T-helper 2 cell treated with Interferon-gamma antibody and Interleukin-4, amounts not matched to agents 5 μg/mL and 100 μg/mL, for 36 hours (primary cell): ENCODE results near the gene SEMA5A.

ENCODE experiments used
- DNase-seq: peaks from one replicate; pipeline ENCODE4 v3.0.0; 2021; ENCODE audit warnings: low spot score
- H3K27ac Mint-ChIP-seq: one replicate; pipeline ENCODE4 v1.8.0; 2021; ENCODE audit warnings: mild to moderate bottlenecking, mixed read lengths
- H3K27me3 Mint-ChIP-seq: one replicate; pipeline ENCODE4 v1.8.0; 2021; ENCODE audit warnings: low read depth, mixed read lengths
- H3K36me3 Mint-ChIP-seq: one replicate; pipeline ENCODE4 v1.8.0; 2021; ENCODE audit warnings: low read depth, mixed read lengths
- H3K4me1 Mint-ChIP-seq: one replicate; pipeline ENCODE4 v1.8.0; 2021; ENCODE audit warnings: low read depth, mixed read lengths
- H3K4me3 Mint-ChIP-seq: one replicate; pipeline ENCODE4 v1.8.0; 2022; ENCODE audit warnings: mild to moderate bottlenecking, moderate library complexity, mixed read lengths
- H3K9me3 Mint-ChIP-seq: one replicate; pipeline ENCODE4 v1.8.0; 2021; ENCODE audit warnings: mixed read lengths

SEMA5A gene

DNA sequence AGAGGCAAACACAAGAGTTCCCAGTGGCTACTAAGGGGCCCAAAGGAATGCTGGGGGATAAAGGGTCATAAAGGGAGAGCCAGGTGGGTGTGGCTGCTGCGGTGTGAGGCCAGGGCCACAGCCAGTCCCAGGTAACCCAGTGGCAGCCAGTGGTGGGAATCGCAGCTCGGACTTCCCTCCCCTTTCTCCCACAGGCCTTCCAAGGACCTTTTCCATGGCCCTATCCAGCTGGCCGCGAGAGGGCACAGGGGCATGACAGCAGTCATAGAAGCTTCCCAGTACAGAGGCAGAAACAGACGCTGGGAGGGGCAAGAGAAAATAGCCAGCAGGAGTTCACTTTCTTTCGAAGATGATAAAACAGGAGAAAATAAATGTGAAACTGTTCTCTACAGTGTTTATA lies 257.6 kb downstream of the SEMA5A start:
- Mint-ChIP-seq H3K4me3 (no peak overlapping the region), H3K9me3 (peaks cover 7% of the 10 kb centered on the region), H3K27me3 (no peaks in the 10 kb centered on the region), H3K36me3 (no peaks in the 10 kb centered on the region), H3K4me1 (no peaks in the 10 kb centered on the region), H3K27ac (no peak overlapping the region)
- no peak for DNase-seq

GRCh38 chr5:9284781-9285307 lies 261.0 kb downstream of the SEMA5A start:
- no peak overlapping the region for H3K4me3 Mint-ChIP-seq
- no peaks in the 10 kb centered on the region for H3K4me1 Mint-ChIP-seq
- H3K9me3 Mint-ChIP-seq, result peaks cover 4% of the 10 kb centered on the region
- no peaks in the 10 kb centered on the region for H3K36me3 Mint-ChIP-seq
- no peak overlapping the region for H3K27ac Mint-ChIP-seq
- DNase-seq, result no peak
- no peaks in the 10 kb centered on the region for H3K27me3 Mint-ChIP-seq

- Mint-ChIP-seq H3K4me3 (no peak overlapping the region), H3K36me3 (no peaks in the 10 kb centered on the region), H3K9me3 (peaks cover 4% of the 10 kb centered on the region), H3K27me3 (no peaks in the 10 kb centered on the region), H3K27ac (no peak overlapping the region), H3K4me1 (no peaks in the 10 kb centered on the region)
- DNase-seq, result no peak
Measured at GRCh38 chr5:9284272-9284671, 261.6 kb downstream of the SEMA5A start.

DNA sequence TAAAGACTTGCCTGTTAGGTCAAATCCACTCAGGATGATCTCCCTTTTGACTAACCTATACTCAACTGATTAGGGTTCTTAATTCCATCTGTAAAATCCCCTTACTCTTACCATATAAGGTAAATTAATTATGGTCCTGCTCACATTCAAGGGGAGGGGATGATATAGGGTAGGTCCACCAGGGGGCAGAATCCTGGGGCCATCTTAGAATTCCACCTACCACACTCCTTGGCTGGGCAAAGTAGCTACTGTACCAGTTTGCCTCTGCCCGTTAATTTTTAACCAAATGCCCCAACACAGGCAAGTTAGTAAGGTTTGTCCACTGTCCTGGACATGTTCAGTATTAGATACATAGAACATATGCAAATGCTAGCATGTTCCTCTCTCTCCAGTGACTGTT lies 262.4 kb downstream of the SEMA5A start:
- H3K4me3 Mint-ChIP-seq, result no peak overlapping the region
- no peaks in the 10 kb centered on the region for H3K27me3 Mint-ChIP-seq
- no peak for DNase-seq
- H3K9me3 Mint-ChIP-seq, result peaks cover 4% of the 10 kb centered on the region
- H3K27ac Mint-ChIP-seq, result no peak overlapping the region
- no peaks in the 10 kb centered on the region for H3K36me3 Mint-ChIP-seq
- H3K4me1 Mint-ChIP-seq, result no peaks in the 10 kb centered on the region

DNA sequence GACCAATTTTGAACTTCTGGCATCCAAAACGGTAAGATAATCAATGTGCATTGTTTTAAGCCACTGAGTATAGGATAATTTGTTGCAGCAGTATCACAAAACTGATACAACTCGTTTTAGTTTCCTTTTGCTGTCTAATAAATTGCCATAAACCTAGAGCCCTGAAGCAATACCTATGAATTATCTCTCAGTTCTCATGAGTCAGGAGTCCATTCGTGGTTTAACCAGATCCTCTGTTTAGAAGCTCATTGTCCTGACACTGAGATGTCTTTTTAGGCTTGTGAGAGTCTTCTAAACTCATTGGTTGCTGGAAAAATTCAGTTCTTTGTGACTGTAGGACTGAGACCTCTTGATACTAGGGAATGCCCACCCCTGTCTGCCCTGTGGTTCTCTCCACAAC lies 262.9 kb downstream of the SEMA5A start:
- H3K27me3 Mint-ChIP-seq, result no peaks in the 10 kb centered on the region

GRCh38 chr5:9282211-9282610 lies 263.7 kb downstream of the SEMA5A start:
- Mint-ChIP-seq H3K9me3 (peaks cover 7% of the 10 kb centered on the region), H3K4me1 (no peaks in the 10 kb centered on the region), H3K36me3 (no peaks in the 10 kb centered on the region), H3K27me3 (no peaks in the 10 kb centered on the region), H3K27ac (no peak overlapping the region), H3K4me3 (no peak overlapping the region)
- DNase-seq, result no peak

More for the DNA sequence above, 262.9 kb downstream of the SEMA5A start:
- no peak overlapping the region for H3K27ac Mint-ChIP-seq
- no peak overlapping the region for H3K4me3 Mint-ChIP-seq
- no peak for DNase-seq
- no peaks in the 10 kb centered on the region for H3K36me3 Mint-ChIP-seq
- H3K9me3 Mint-ChIP-seq, result peaks cover 6% of the 10 kb centered on the region
- no peaks in the 10 kb centered on the region for H3K4me1 Mint-ChIP-seq

- H3K36me3 Mint-ChIP-seq, result no peaks in the 10 kb centered on the region
- no peaks in the 10 kb centered on the region for H3K27me3 Mint-ChIP-seq
- no peak overlapping the region for H3K27ac Mint-ChIP-seq
- H3K4me3 Mint-ChIP-seq, result no peak overlapping the region
- no peaks in the 10 kb centered on the region for H3K4me1 Mint-ChIP-seq
- no peak for DNase-seq
- H3K9me3 Mint-ChIP-seq, result peaks cover 7% of the 10 kb centered on the region
Measured at GRCh38 chr5:9279774-9280173, 266.1 kb downstream of the SEMA5A start.

GRCh38 chr5:9278921-9279603 lies 266.8 kb downstream of the SEMA5A start:
- no peaks in the 10 kb centered on the region for H3K4me1 Mint-ChIP-seq
- H3K27ac Mint-ChIP-seq, result no peak overlapping the region
- H3K9me3 Mint-ChIP-seq, result peaks cover 12% of the 10 kb centered on the region
- no peak for DNase-seq
- H3K27me3 Mint-ChIP-seq, result no peaks in the 10 kb centered on the region
- H3K36me3 Mint-ChIP-seq, result no peaks in the 10 kb centered on the region
- no peak overlapping the region for H3K4me3 Mint-ChIP-seq

- no peak overlapping the region for H3K27ac Mint-ChIP-seq
- no peaks in the 10 kb centered on the region for H3K27me3 Mint-ChIP-seq
- no peaks in the 10 kb centered on the region for H3K4me1 Mint-ChIP-seq
- no peak for DNase-seq
- H3K4me3 Mint-ChIP-seq, result no peak overlapping the region
- peaks cover 23% of the 10 kb centered on the region for H3K9me3 Mint-ChIP-seq
- H3K36me3 Mint-ChIP-seq, result no peaks in the 10 kb centered on the region
Measured at GRCh38 chr5:9269014-9269413, 276.9 kb downstream of the SEMA5A start.

DNA sequence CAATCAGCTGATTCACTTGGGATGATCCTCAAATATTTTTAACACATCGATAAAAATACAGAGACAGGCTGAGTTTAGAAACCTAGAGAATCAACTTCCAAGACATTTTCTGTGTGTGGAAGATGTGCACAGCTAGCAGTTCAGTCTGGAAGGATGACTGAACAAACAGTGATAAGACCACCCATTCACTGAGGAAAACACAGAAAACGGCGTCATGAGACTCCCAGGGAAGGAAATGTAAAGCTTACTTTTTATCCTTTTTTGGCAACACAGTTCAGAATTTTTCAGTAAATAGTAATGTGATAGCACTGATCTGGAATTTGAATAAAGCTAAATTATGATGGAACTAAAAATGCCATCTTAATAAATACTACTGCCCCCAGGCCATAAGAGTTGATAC lies 277.6 kb downstream of the SEMA5A start:
- H3K4me3 Mint-ChIP-seq, result no peak overlapping the region
- no peaks in the 10 kb centered on the region for H3K4me1 Mint-ChIP-seq
- H3K36me3 Mint-ChIP-seq, result no peaks in the 10 kb centered on the region
- H3K9me3 Mint-ChIP-seq, result peaks cover 26% of the 10 kb centered on the region
- H3K27ac Mint-ChIP-seq, result no peak overlapping the region
- no peaks in the 10 kb centered on the region for H3K27me3 Mint-ChIP-seq
- no peak for DNase-seq

DNA sequence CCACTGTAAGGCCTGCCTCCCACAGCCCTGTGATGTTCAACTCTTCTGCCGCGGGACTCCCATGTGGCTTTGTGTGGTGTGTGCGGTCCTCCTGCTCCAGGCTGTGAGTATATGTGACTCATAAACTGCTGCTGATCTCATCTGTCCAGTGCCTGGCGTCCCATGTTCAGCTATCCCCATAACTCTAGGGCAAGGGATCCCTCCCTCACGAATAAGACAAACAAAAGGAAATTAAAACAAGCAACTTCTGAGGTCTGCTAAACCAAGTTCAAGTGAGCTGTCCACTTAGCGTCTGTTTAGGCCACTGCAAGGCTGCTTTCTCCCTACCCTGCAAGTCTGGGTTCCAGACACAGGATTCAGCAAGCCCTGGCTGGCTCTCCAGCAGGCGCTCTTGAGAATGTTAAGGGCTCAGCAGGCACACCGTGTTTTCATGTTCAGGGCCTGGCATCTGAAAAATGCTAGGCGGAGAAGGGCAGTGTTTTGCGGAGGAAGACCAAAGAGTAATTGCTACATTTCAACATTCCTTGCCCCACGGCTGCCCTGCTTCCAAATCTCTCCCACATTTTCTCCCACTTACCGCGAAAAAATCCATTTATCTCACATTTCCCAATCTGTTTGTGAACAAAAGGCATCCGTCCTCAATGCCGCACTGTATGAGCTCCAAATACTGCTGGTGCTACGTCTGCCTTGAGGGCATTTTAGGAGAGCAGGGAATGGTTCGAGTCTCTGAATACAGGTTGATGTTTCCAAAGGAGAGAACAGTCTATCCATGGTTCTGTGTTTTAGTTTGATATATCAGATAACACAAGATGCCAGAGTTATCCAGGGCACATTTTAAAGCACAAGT lies 280.2 kb downstream of the SEMA5A start:
- Mint-ChIP-seq H3K4me1 (no peaks in the 10 kb centered on the region), H3K27me3 (no peaks in the 10 kb centered on the region), H3K9me3 (peaks cover 19% of the 10 kb centered on the region), H3K4me3 (no peak overlapping the region), H3K36me3 (no peaks in the 10 kb centered on the region), H3K27ac (no peak overlapping the region)
- DNase-seq, result no peak

- no peaks in the 10 kb centered on the region for H3K36me3 Mint-ChIP-seq
- H3K27ac Mint-ChIP-seq, result no peak overlapping the region
- no peaks in the 10 kb centered on the region for H3K4me1 Mint-ChIP-seq
- no peak for DNase-seq
- no peak overlapping the region for H3K4me3 Mint-ChIP-seq
- peaks cover 14% of the 10 kb centered on the region for H3K9me3 Mint-ChIP-seq
- no peaks in the 10 kb centered on the region for H3K27me3 Mint-ChIP-seq
Measured at GRCh38 chr5:9264301-9264700, 281.6 kb downstream of the SEMA5A start.

GRCh38 chr5:9263656-9264055 lies 282.2 kb downstream of the SEMA5A start:
- Mint-ChIP-seq H3K4me3 (no peak overlapping the region), H3K36me3 (no peaks in the 10 kb centered on the region), H3K4me1 (no peaks in the 10 kb centered on the region), H3K27ac (no peak overlapping the region), H3K9me3 (peaks cover 14% of the 10 kb centered on the region), H3K27me3 (no peaks in the 10 kb centered on the region)
- no peak for DNase-seq

GRCh38 chr5:9251379-9251980 lies 294.4 kb downstream of the SEMA5A start:
- H3K27ac Mint-ChIP-seq, result no peak overlapping the region
- no peak overlapping the region for H3K4me3 Mint-ChIP-seq
- no peaks in the 10 kb centered on the region for H3K27me3 Mint-ChIP-seq
- no peaks in the 10 kb centered on the region for H3K4me1 Mint-ChIP-seq
- no peaks in the 10 kb centered on the region for H3K36me3 Mint-ChIP-seq
- DNase-seq, result no peak
- peaks cover 13% of the 10 kb centered on the region for H3K9me3 Mint-ChIP-seq
